OCI-LY7 (cell line): Measurements from ENCODE around the gene FOXJ1. TPM values are rescaled to one million over a fixed set of nuclear protein-coding genes. Genes with fewer than 3 reads are reported as not detected.

Source experiments
- BruUV-seq: library from RNA; stranded (reverse); fragments of 400-500 nt; replicated peaks from 2 replicates; lab custom pipeline; 2021; lab: Mats Ljungman, UMichigan
- CTCF ChIA-PET: fragments of 300-600 bp; sonication (Branson Sonifier 250); formaldehyde crosslinking; loops from one replicate; lab custom pipeline; 2022; ENCODE audit warnings: antibody characterized with exemption; ENCODE audit not compliant: unreplicated experiment; lab: Charles Lee
- POLR2A ChIA-PET: fragments of 300-600 bp; sonication (Branson Sonifier 250); formaldehyde crosslinking; loops from one replicate; lab custom pipeline; 2022; ENCODE audit warnings: antibody characterized with exemption; lab: Charles Lee
- DNase-seq: peaks from one replicate; pipeline ENCODE4 v3.0.0-alpha.2; 2015; ENCODE audit warnings: low spot score
- H2AFZ ChIP-seq: fragments of 200-600 bp; sonication (generic), shearing (Covaris generic); 2 replicates; pipeline ENCODE4 v1.6.1; 2014; ENCODE audit warnings: mild to moderate bottlenecking, antibody characterized with exemption, low read length, moderate library complexity
- H3K27ac ChIP-seq: fragments of 200-600 bp; sonication (generic); 2 replicates; pipeline ENCODE4 v1.5.1; 2014; ENCODE audit warnings: mixed run types, low read depth, mild to moderate bottlenecking, moderate library complexity, low read length, inconsistent platforms; ENCODE audit not compliant: poor library complexity, severe bottlenecking
- H3K36me3 ChIP-seq: fragments of 200-600 bp; sonication (generic); 2 replicates; pipeline ENCODE4 v1.6.1; 2014; ENCODE audit warnings: mild to moderate bottlenecking, antibody characterized with exemption, low read length, moderate library complexity, mixed read lengths; ENCODE audit not compliant: insufficient read depth
- H3K4me1 ChIP-seq: fragments of 200-600 bp; sonication (generic); 2 replicates; pipeline ENCODE4 v1.5.1; 2014; ENCODE audit warnings: mild to moderate bottlenecking, low read length; ENCODE audit not compliant: insufficient read depth, poor library complexity, severe bottlenecking
- H3K4me2 ChIP-seq: fragments of 200-600 bp; sonication (generic); 2 replicates; pipeline ENCODE4 v1.6.1; 2014; ENCODE audit warnings: mild to moderate bottlenecking, low read length
- H3K4me3 ChIP-seq: fragments of 200-600 bp; sonication (generic); 2 replicates; pipeline ENCODE4 v1.5.1; 2014; ENCODE audit warnings: mild to moderate bottlenecking, low read depth, low read length; ENCODE audit not compliant: poor library complexity, severe bottlenecking
- H3K79me2 ChIP-seq: fragments of 200-600 bp; sonication (generic); 2 replicates; pipeline ENCODE4 v1.6.1; 2016; ENCODE audit warnings: low read depth, mild to moderate bottlenecking, low read length, moderate library complexity, mixed read lengths; ENCODE audit not compliant: insufficient read depth
- H3K9me2 ChIP-seq: fragments of 200-600 bp; sonication (generic); 2 replicates; pipeline ENCODE4 v1.6.1; 2016; ENCODE audit warnings: mild to moderate bottlenecking, low read length, mixed read lengths; ENCODE audit not compliant: insufficient read depth
- H3K9me3 ChIP-seq: fragments of 200-600 bp; sonication (generic); 2 replicates; pipeline ENCODE4 v1.6.1; 2014; ENCODE audit warnings: mild to moderate bottlenecking, mixed run types, low read length, mixed read lengths
- H4K20me1 ChIP-seq: fragments of 200-600 bp; sonication (generic); 2 replicates; pipeline ENCODE4 v1.6.1; 2014; ENCODE audit warnings: mild to moderate bottlenecking, antibody characterized with exemption, low read length, moderate library complexity, mixed read lengths; ENCODE audit not compliant: insufficient read depth
- CTCF ChIP-seq: fragments of 200-600 bp; sonication (generic); conservative IDR thresholded peaks from 2 replicates; pipeline ENCODE4 v1.5.1; 2014; ENCODE audit warnings: mild to moderate bottlenecking, antibody characterized with exemption, low read length, moderate library complexity, mixed read lengths
- EZH2phosphoT487 ChIP-seq: fragments of 200-600 bp; sonication (generic); IDR thresholded peaks from 2 replicates; pipeline ENCODE4 v1.6.1; 2018; ENCODE audit warnings: low read depth, borderline replicate concordance, mild to moderate bottlenecking, mixed run types, antibody characterized with exemption, low read length, moderate library complexity, mixed read lengths
- intact Hi-C: fragments of 100-400 bp; cut with micrococcal nuclease; formaldehyde crosslinking; loops from one replicate; pipeline ENCODE4 v1.10.0; 2022; ENCODE audit not compliant: unreplicated experiment
- total RNA-seq, 2 experiments: library from RNA; depleted of rRNA in 1 of 2; stranded (reverse); fragments of >200 nt in 1 of 2; shearing (Covaris generic) in 1 of 2; gene quantifications; 2 replicates each; pipeline ENCODE4 v1.2.3, GENCODE V29; 2014 to 2022

The FOXJ1 gene
- total RNA-seq, 2 experiments from 2014 or later, result not detected

- Histone ChIP-seq H3K4me2 (no peak overlapping the region), H3K9me2 (no peaks in the 10 kb centered on the region), H3K4me1 (peaks cover 16% of the 10 kb centered on the region), H3K79me2 (no peaks in the 10 kb centered on the region), H4K20me1 (no peaks in the 10 kb centered on the region), H3K4me3 (no peak overlapping the region), H2AFZ (no peak overlapping the region), H3K27ac (no peak overlapping the region), H3K9me3 (no peaks in the 10 kb centered on the region), H3K36me3 (no peaks in the 10 kb centered on the region)
- no peak for DNase-seq
- ChIA-PET POLR2A (interaction anchor here (0.8 kb wide), 1 partner anchor 15 kb away, joined by 3 read pairs; no protein-coding TSS in a partner anchor), CTCF (interaction anchor here (1.1 kb wide), 1 partner anchor 28 kb away, joined by 3 read pairs; no protein-coding TSS in a partner anchor)
- TF ChIP-seq CTCF (peak; percentile 51), EZH2phosphoT487 (no peak)
- intact Hi-C loops, result no loop called here
- no TSS peak for BruUV-seq
These were observed 12.6 kb upstream of the FOXJ1 start for GRCh38 chr17:76153640-76154039.

GRCh38 chr17:76153202-76153601, 12.2 kb upstream of the FOXJ1 start:
- Histone ChIP-seq H3K4me1 (peaks cover 16% of the 10 kb centered on the region), H3K4me2 (no peak overlapping the region), H3K4me3 (no peak overlapping the region), H3K9me2 (no peaks in the 10 kb centered on the region), H3K9me3 (no peaks in the 10 kb centered on the region), H4K20me1 (no peaks in the 10 kb centered on the region), H3K27ac (no peak overlapping the region), H2AFZ (no peak overlapping the region), H3K79me2 (no peaks in the 10 kb centered on the region), H3K36me3 (no peaks in the 10 kb centered on the region)
- POLR2A ChIA-PET, result interaction anchor here (0.7 to 0.8 kb wide), 2 partner anchors 15 to 17 kb away, joined by 3 read pairs; no protein-coding TSS in a partner anchor
- no TSS peak for BruUV-seq
- CTCF ChIA-PET, result interaction anchor here (1.1 kb wide), 1 partner anchor 28 kb away, joined by 3 read pairs; no protein-coding TSS in a partner anchor
- TF ChIP-seq EZH2phosphoT487 (no peak), CTCF (no peak)
- DNase-seq, result no peak
- intact Hi-C loops, result no loop called here

GRCh38 chr17:76152591-76152990, 11.5 kb upstream of the FOXJ1 start:
- H3K9me2 ChIP-seq, result no peaks in the 10 kb centered on the region
- no peak; the same call in 1 of the 2 replicates for TF ChIP-seq CTCF
- TF ChIP-seq EZH2phosphoT487, result no peak
- ChIA-PET POLR2A (interaction anchor here (0.6 to 0.7 kb wide), 4 partner anchors 11 to 77 kb away, joined by 3 read pairs; partner anchors contain the start of gene FOXJ1), CTCF (interaction anchor here (0.9 to 1.1 kb wide), 2 partner anchors 27 kb away, joined by 3 to 4 read pairs; no protein-coding TSS in a partner anchor)
- H3K4me2 ChIP-seq, result no peak overlapping the region
- H3K27ac ChIP-seq, result no peak overlapping the region
- H3K4me1 ChIP-seq, result peaks cover 16% of the 10 kb centered on the region
- H4K20me1 ChIP-seq, result no peaks in the 10 kb centered on the region
- BruUV-seq, result no TSS peak
- H3K79me2 ChIP-seq, result no peaks in the 10 kb centered on the region
- DNase-seq, result no peak
- H2AFZ ChIP-seq, result no peak overlapping the region
- H3K4me3 ChIP-seq, result no peak overlapping the region
- no peaks in the 10 kb centered on the region for H3K9me3 ChIP-seq
- intact Hi-C loops, result no loop called here
- H3K36me3 ChIP-seq, result no peaks in the 10 kb centered on the region
